Measurements from ENCODE around the gene MFAP4.

DNA sequence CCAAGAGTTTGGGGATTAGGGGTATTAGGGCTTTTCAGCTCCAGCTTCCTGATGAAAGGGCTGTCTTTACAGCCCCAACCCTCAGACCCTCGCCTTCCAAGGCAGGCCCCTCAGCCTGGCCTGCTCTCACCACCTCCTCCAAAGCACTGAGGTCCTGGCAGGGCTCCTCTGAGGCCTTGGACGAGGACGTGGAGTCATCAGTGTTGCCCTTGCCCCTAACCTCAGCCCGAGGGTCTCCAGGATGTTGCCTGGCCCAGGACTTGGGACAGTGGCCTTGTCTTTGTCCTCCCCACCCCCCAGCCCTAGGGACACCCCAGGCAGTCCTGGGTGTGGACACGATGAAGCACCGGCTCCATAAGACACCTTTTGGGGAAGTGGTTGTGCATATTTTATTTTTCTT lies 52.7 kb downstream of the MFAP4 start:
- TF ChIP-seq YY1 (IDR thresholded peaks at IDR 0.05; ENCODE audit: insufficient read depth, insufficient read length) (no peak), ZNF274 (IDR thresholded peaks at IDR 0.05; ENCODE audit: low read depth, low read length) (no peak)
